Mesothelial cell of epicardium (in vitro differentiated cells): ENCODE data around the gene ZNF740. TPM values are rescaled to one million over a fixed set of nuclear protein-coding genes. Genes with fewer than 3 reads are reported as not detected.

Experiments
- DNase-seq, 2 experiments: peaks; one replicate each; pipeline ENCODE4 v3.0.0; 2021; ENCODE audit warnings: low spot score in 2 of 2; ENCODE audit not compliant: unreplicated experiment in 2 of 2
- H3K27ac Mint-ChIP-seq: 2 replicates; pipeline ENCODE4 v1.8.0; 2021; ENCODE audit warnings: mixed read lengths
- H3K27me3 Mint-ChIP-seq: 2 replicates; pipeline ENCODE4 v1.8.0; 2021; ENCODE audit warnings: low read depth, mixed read lengths
- H3K36me3 Mint-ChIP-seq: 2 replicates; pipeline ENCODE4 v1.8.0; 2021; ENCODE audit warnings: mixed read lengths
- H3K4me1 Mint-ChIP-seq: 2 replicates; pipeline ENCODE4 v1.8.0; 2021; ENCODE audit warnings: mixed read lengths
- H3K4me3 Mint-ChIP-seq: 2 replicates; pipeline ENCODE4 v1.8.0; 2021; ENCODE audit warnings: mild to moderate bottlenecking, moderate library complexity, mixed read lengths
- H3K9me3 Mint-ChIP-seq: 2 replicates; pipeline ENCODE4 v1.8.0; 2021; ENCODE audit warnings: mixed read lengths
- total RNA-seq: library from RNA; stranded (reverse); gene quantifications from 3 replicates; pipeline ENCODE4 v1.2.1, GENCODE V29; 2021
- TF ChIP-seq, protein P1 (sequence below): fragments of 200-600 bp; sonication (generic); IDR thresholded peaks from one replicate; pipeline ENCODE4 v1.5.0; 2021; ENCODE audit warnings: antibody characterized with exemption; ENCODE audit not compliant: unreplicated experiment

The ZNF740 gene
- total RNA-seq, 1 donor from 2014 or later = 97.5 TPM

- no peak for DNase-seq
- H3K36me3 Mint-ChIP-seq = no peaks in the 10 kb centered on the region
- TF ChIP-seq, protein P1, sequence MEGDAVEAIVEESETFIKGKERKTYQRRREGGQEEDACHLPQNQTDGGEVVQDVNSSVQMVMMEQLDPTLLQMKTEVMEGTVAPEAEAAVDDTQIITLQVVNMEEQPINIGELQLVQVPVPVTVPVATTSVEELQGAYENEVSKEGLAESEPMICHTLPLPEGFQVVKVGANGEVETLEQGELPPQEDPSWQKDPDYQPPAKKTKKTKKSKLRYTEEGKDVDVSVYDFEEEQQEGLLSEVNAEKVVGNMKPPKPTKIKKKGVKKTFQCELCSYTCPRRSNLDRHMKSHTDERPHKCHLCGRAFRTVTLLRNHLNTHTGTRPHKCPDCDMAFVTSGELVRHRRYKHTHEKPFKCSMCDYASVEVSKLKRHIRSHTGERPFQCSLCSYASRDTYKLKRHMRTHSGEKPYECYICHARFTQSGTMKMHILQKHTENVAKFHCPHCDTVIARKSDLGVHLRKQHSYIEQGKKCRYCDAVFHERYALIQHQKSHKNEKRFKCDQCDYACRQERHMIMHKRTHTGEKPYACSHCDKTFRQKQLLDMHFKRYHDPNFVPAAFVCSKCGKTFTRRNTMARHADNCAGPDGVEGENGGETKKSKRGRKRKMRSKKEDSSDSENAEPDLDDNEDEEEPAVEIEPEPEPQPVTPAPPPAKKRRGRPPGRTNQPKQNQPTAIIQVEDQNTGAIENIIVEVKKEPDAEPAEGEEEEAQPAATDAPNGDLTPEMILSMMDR = no peak
- H3K4me3 Mint-ChIP-seq = no peak overlapping the region
- H3K27me3 Mint-ChIP-seq = no peaks in the 10 kb centered on the region
- H3K9me3 Mint-ChIP-seq = no peaks in the 10 kb centered on the region
- H3K27ac Mint-ChIP-seq = no peak overlapping the region
- H3K4me1 Mint-ChIP-seq = no peaks in the 10 kb centered on the region
These were observed 33.3 kb upstream of the ZNF740 start for GRCh38 chr12:53147181-53147580.

- no peak overlapping the region for H3K4me3 Mint-ChIP-seq
- H3K9me3 Mint-ChIP-seq = no peaks in the 10 kb centered on the region
- TF ChIP-seq, protein P1 = no peak
- no peaks in the 10 kb centered on the region for H3K4me1 Mint-ChIP-seq
- no peaks in the 10 kb centered on the region for H3K27me3 Mint-ChIP-seq
- H3K36me3 Mint-ChIP-seq = no peaks in the 10 kb centered on the region
- DNase-seq = no peak
- no peak overlapping the region for H3K27ac Mint-ChIP-seq
These were observed 32.9 kb upstream of the ZNF740 start for GRCh38 chr12:53147653-53148052.

- H3K36me3 Mint-ChIP-seq = peaks cover 2% of the 10 kb centered on the region
- TF ChIP-seq, protein P1 = no peak
- H3K27me3 Mint-ChIP-seq = no peaks in the 10 kb centered on the region
- H3K4me3 Mint-ChIP-seq = no peak overlapping the region
- no peaks in the 10 kb centered on the region for H3K4me1 Mint-ChIP-seq
- no peak for DNase-seq
- H3K9me3 Mint-ChIP-seq = no peaks in the 10 kb centered on the region
- no peak overlapping the region for H3K27ac Mint-ChIP-seq
These were observed 29.5 kb upstream of the ZNF740 start for GRCh38 chr12:53151039-53151438.

DNA sequence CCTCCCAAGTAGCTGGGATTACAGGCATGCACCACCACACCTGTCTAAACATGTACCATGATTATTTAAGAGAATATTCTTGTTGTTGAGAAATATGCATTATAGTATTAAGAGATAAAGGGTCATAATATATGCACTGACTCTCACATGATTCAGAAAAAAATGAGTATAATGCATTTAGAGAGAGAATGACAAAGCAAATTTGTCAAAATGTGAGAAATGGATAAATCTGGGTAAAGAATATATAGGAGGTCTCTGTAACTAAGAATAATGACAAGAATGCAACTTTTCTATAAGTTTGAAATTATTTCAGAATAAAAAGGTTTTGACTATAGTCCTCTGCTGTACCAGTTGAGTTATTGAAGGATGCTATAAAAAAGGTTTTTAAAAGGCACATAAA, 28.1 kb upstream of the ZNF740 start:
- H3K4me3 Mint-ChIP-seq = no peak overlapping the region
- no peak overlapping the region for H3K27ac Mint-ChIP-seq
- H3K4me1 Mint-ChIP-seq = no peaks in the 10 kb centered on the region
- no peaks in the 10 kb centered on the region for H3K9me3 Mint-ChIP-seq
- no peak for DNase-seq
- H3K27me3 Mint-ChIP-seq = no peaks in the 10 kb centered on the region
- TF ChIP-seq, protein P1 = no peak
- H3K36me3 Mint-ChIP-seq = peaks cover 2% of the 10 kb centered on the region

- H3K27ac Mint-ChIP-seq = no peak overlapping the region
- H3K4me3 Mint-ChIP-seq = no peak overlapping the region
- H3K27me3 Mint-ChIP-seq = no peaks in the 10 kb centered on the region
- TF ChIP-seq, protein P1 = peak; percentile 94
- H3K4me1 Mint-ChIP-seq = no peaks in the 10 kb centered on the region
- no peaks in the 10 kb centered on the region for H3K9me3 Mint-ChIP-seq
- peak; percentile 48 to 87 for DNase-seq
- peaks cover 12% of the 10 kb centered on the region for H3K36me3 Mint-ChIP-seq
These were observed 21.2 kb upstream of the ZNF740 start for GRCh38 chr12:53159195-53159839.
